GM19351 (cell line): ENCODE data around the gene PGA5.
"Not testable (repeated sequence)": the region's sequence is repeated elsewhere in the genome, so short reads cannot be mapped to it uniquely, and the experiment has no call there.

ENCODE experiments used
- ATAC-seq: cut with Tn5 transposase; IDR thresholded peaks from one replicate; pipeline ENCODE4 v1.9.1; 2021; ENCODE audit warnings: mild to moderate bottlenecking, moderate library complexity; ENCODE audit not compliant: unreplicated experiment

PGA5 gene

GRCh38 chr11:61240875-61241274 is at the start of gene PGA5:
PGA5 (plus strand) TSS chr11:61241175; CDS start chr11:61241227, 52 bp downstream.
- not testable (repeated sequence) for ATAC-seq

GRCh38 chr11:61193596-61193995 is 47.4 kb upstream of the PGA5 start:
- ATAC-seq: no peak

DNA sequence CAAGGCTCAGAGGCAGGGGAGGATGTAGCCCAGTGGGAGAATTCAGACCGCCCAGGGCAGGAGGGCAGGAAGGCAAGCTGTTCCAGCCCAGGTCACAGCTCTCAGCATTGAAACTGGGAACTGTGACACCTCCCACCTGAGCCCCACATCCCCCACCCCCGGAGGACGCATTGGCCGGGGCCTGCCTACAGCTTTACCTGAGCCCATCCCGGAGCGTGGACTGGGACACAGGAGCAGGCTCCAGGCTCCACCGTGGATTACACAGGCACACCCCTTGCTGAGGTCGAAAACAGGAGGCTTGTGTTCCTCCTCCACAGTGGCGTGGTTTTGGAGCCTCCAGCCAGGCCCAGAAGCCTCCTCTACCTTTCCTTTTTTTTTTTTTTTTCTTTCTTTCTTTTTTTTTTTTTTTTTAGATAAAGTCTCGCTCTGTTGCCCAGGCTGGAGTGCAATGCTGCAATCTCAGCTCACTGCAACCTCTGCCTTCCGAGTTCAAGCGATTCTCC is 46.8 kb upstream of the PGA5 start:
- no peak for ATAC-seq

GRCh38 chr11:61194981-61195695 is 45.8 kb upstream of the PGA5 start:
- no peak for ATAC-seq

DNA sequence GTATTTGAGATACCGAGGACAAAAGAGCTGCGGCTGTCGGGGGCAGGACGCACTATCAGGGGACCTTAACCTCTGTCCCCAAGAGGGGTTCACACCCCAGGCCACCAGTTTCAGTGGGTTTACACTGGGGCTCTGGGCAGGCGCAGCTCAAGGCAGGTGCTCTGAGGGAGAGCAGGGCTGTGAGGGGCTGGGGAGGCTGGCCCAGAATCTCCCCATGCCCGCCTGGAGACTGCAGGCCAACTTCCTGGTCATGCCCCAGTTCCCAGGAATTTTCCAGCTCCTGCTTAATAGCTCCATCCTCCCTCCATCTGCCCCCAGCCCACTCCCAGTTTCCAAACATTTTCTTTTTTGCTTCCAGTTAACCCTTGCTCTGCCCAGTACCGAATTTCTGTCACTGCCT is 45.3 kb upstream of the PGA5 start:
- no peak for ATAC-seq

GRCh38 chr11:61198361-61198760 is 42.6 kb upstream of the PGA5 start:
- ATAC-seq: no peak

DNA sequence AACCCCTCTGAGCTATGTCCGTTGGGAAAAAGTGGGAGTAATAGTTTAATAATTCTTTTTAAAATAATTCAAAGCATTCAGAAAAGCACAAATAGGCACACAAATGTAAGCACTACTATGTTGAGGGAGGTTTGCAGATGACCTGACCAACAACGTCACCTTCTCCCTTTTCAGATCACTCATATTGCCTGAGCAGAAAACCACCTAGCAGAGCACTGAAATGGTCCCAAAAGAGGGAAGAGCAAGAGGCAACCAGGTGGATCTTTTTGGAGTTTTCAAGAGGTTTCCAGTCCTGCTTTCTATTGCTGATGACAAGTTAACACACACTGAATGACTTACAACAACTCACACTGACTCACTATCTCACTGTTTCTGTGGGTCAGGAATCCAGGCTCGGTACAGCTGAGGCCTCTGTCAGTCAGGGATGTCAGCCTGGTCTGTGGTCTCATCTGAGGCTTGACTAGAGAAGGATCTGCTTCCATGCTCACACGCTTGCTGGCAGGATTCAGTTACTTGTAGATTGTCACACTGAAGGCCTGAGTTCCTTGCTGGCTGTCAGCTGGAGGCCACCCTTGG is 41.9 kb upstream of the PGA5 start:
- no peak for ATAC-seq

- ATAC-seq: no peak
Observed at GRCh38 chr11:61201476-61201875, 39.5 kb upstream of the PGA5 start.

DNA sequence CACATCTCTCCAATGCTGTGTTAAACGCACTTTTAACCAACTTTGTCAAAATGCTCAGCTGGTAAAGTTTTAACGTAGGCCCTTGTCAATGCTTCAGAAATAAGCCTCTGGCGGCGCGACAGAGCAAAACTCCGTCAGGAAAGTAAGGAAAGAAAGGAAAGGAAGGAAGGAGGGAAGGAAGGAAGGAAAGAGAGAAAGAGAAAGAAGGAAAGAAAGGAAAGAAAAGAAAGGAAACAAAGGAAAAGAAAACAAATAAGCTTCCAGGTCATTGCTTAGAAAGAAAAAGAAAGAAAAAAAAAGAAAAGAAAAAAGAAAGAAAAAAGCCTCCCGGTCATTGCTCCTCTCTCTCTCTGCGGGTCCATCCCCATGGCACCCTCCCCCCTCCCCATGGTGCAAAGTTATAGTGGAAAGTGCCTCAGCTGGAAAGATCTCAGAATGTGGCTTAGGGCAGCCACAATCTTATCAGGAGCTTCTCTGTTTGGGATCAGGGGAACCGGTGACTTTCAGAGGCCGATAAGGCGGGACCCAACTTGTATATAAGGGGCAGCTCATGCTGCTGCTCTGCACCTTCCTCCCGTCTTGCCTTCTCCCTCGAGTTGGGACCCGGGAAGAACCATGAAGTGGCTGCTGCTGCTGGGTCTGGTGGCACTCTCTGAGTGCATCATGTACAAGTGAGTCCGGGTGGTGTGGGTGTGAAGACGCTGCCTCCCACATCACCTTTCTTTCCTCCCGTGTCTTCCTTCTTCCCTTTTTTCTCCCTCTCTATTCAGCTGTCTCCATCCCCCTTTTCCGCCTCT is 37.8 kb upstream of the PGA5 start, which contains the start of gene PGA3:
Gene PGA3, plus strand, starts transcription at position 566 of the 797 bp plus-strand sequence. Its CDS starts 50 bp downstream, at position 616.
- ATAC-seq: not testable (repeated sequence)

DNA sequence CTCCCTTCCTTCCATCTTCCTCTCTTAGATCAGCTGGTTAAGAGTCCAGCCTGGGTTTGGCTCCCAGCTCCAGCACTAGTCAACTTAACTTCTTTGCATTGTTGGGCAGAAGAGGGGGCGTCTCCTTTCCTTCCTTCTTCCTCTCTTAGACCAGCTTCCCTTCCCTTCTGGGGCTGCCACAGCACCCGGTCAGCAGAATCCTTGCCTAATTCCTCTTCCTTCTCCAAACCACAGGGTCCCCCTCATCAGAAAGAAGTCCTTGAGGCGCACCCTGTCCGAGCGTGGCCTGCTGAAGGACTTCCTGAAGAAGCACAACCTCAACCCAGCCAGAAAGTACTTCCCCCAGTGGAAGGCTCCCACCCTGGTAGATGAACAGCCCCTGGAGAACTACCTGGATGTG is 37.1 kb upstream of the PGA5 start:
- not testable (repeated sequence) for ATAC-seq

GRCh38 chr11:61204502-61205059 is 36.4 kb upstream of the PGA5 start:
- not testable (repeated sequence) for ATAC-seq

DNA sequence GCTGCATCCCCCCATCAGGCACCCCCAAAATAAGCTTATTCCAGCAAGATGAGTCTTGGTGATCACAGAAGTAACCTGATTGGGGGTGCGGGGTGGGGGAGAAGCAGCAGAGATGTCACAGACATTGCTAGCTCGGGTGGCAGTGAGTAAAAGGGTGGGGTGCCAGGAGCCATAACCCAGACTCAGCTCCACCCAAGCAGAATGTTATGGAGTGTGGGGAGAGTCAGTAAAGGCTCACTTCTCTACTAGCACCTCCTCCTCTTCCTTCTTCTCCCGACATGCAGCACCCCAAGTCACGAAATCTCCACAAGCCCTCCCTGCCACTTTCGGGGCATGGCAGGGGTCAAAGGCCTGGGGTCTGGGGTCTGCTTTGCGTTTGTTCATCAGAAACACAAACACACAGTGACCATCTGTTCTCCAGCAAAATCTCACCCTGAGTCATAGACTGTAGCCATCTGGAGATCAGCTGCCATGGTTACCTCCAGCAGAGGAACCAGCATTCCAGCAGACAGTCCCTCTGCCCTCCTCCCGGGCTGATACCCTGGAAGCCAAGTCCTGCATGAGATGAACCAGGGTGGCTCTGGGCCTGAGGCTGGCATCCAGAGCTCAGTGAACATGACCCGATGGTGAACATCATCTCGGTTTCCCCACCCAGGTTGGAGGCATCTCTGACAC is 33.2 kb upstream of the PGA5 start:
- ATAC-seq: not testable (repeated sequence)

GRCh38 chr11:61210629-61211028 is 30.3 kb upstream of the PGA5 start:
- ATAC-seq: not testable (repeated sequence)

DNA sequence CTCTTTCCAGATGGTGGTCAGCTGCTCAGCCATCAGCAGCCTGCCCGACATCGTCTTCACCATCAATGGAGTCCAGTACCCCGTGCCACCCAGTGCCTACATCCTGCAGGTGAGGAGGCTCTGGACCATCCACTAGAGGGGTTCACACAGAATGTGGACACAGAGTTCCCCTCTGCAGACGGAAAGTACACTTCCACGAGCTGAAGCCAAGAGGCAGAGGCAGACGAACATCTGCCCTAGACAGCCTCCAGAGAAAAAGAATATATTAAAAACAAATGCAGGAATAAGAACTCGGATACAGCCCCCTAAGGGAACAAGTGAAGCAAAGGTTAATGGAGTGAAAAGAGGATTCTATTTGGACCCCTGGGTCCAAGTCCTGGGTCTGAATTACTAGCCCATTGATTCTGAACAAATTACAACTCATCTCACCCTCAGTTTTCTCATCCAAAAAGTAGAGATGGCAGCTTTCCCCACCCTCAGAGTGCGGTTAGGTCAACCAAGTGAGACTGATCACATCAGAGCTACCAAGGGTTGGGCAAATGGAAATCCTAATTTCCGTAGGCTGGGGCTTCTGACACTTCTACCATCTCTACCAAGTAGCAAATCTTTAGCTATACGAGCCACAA is 29.5 kb upstream of the PGA5 start:
- ATAC-seq: not testable (repeated sequence)

- ATAC-seq: not testable (repeated sequence)
Observed at GRCh38 chr11:61212202-61212601, 28.8 kb upstream of the PGA5 start.

- not testable (repeated sequence) for ATAC-seq
Observed at GRCh38 chr11:61213711-61214324, 27.2 kb upstream of the PGA5 start.

- ATAC-seq: not testable (repeated sequence)
Observed at GRCh38 chr11:61218306-61218705, 22.7 kb upstream of the PGA5 start.

- not testable (repeated sequence) for ATAC-seq
Observed at GRCh38 chr11:61219016-61219415, 22.0 kb upstream of the PGA5 start.

DNA sequence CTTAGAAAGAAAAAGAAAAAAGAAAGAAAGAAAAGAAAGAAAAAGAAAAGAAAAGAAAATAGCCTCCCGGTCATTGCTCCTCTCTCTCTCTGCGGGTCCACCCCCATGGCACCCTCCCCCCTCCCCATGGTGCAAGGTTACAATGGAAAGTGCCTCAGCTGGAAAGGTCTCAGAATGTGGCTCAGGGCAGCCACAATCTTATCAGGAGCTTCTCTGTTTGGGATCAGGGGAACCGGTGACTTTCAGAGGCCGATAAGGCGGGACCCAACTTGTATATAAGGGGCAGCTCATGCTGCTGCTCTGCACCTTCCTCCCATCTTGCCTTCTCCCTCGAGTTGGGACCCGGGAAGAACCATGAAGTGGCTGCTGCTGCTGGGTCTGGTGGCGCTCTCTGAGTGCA is 18.9 kb upstream of the PGA5 start, which contains the start of gene PGA4:
Gene PGA4, plus strand, starts transcription at position 301 of the 400 bp plus-strand sequence. Its CDS starts 54 bp downstream, at position 355.
- not testable (repeated sequence) for ATAC-seq
